CD4-positive, alpha-beta T cell (primary cell): ENCODE measurements around the gene CES5A. TPM values are rescaled to one million over a fixed set of nuclear protein-coding genes. Genes with fewer than 3 reads are reported as not detected.

Source experiments
- ATAC-seq: fragments of 200-7000 bp; cut with Tn5 transposase; one replicate; pipeline ENCODE4 v1.10.0; 2022; ENCODE audit warnings: mild to moderate bottlenecking; ENCODE audit not compliant: poor library complexity
- CTCF ChIA-PET: fragments of 350-600 bp; sonication (Branson Sonifier 250); formaldehyde crosslinking; loops from one replicate; lab custom pipeline; 2021; ENCODE audit warnings: antibody characterized with exemption, inconsistent platforms; lab: Charles Lee
- POLR2A ChIA-PET: fragments of 350-600 bp; sonication (Branson Sonifier 250); formaldehyde crosslinking; loops from one replicate; lab custom pipeline; 2021; ENCODE audit warnings: antibody characterized with exemption, inconsistent platforms; lab: Charles Lee
- DNase-seq, 14 experiments: peaks; one replicate each; pipeline ENCODE4 v3.0.0-alpha.2; 2013 to 2020; ENCODE audit warnings: mixed read lengths in 2 of 14
- H3K27ac ChIP-seq, 2 donors: one replicate each; pipeline versions ENCODE4 v1.5.1 to v1.7.0; 2013; ENCODE audit warnings: low read length in 2 of 2, low read depth in 1 of 2, mild to moderate bottlenecking in 1 of 2
- H3K27me3 ChIP-seq, 2 experiments: 1 replicate in 1 of 2; 2 replicates in 1 of 2; pipeline versions ENCODE4 v1.6.1 to v1.7.0; 2013; ENCODE audit warnings: low read length in 2 of 2, control low read depth in 1 of 2, mild to moderate bottlenecking in 1 of 2, moderate library complexity in 1 of 2; ENCODE audit not compliant: insufficient read depth in 2 of 2, control insufficient read depth in 1 of 2
- H3K36me3 ChIP-seq: one replicate; pipeline ENCODE4 v1.6.1; 2013; ENCODE audit warnings: low read length, control low read depth; ENCODE audit not compliant: insufficient read depth
- H3K4me1 ChIP-seq: one replicate; pipeline ENCODE4 v1.6.1; 2013; ENCODE audit warnings: low read length, control low read depth; ENCODE audit not compliant: insufficient read depth
- H3K4me3 ChIP-seq: one replicate; pipeline ENCODE4 v1.5.1; 2013; ENCODE audit warnings: mild to moderate bottlenecking, low read length, moderate library complexity
- H3K9me3 ChIP-seq, 2 experiments: 1 replicate in 1 of 2; 2 replicates in 1 of 2; pipeline versions ENCODE4 v1.6.1 to v1.7.0; 2013; ENCODE audit warnings: low read length in 2 of 2, mild to moderate bottlenecking in 2 of 2, control low read depth in 1 of 2, moderate library complexity in 1 of 2; ENCODE audit not compliant: control insufficient read depth in 1 of 2, insufficient read depth in 1 of 2
- H3K27ac Mint-ChIP-seq: one replicate; pipeline ENCODE4 v1.8.0; 2020; ENCODE audit warnings: mixed read lengths
- H3K27me3 Mint-ChIP-seq: one replicate; pipeline ENCODE4 v1.8.0; 2021; ENCODE audit warnings: mixed read lengths
- H3K36me3 Mint-ChIP-seq: one replicate; pipeline ENCODE4 v1.8.0; 2021; ENCODE audit warnings: low read depth, mixed read lengths
- H3K4me1 Mint-ChIP-seq: one replicate; pipeline ENCODE4 v1.8.0; 2021; ENCODE audit warnings: low read depth, mixed read lengths
- H3K4me3 Mint-ChIP-seq: one replicate; pipeline ENCODE4 v1.8.0; 2020; ENCODE audit warnings: mild to moderate bottlenecking, mixed read lengths
- H3K9me3 Mint-ChIP-seq: one replicate; pipeline ENCODE4 v1.8.0; 2020; ENCODE audit warnings: mixed read lengths
- CTCF ChIP-seq: fragments of 200-600 bp; IDR thresholded peaks from one replicate; pipeline ENCODE4 v1.8.0; 2022; ENCODE audit warnings: antibody characterized with exemption, mild to moderate bottlenecking
- intact Hi-C, 2 experiments: fragments of 100-400 bp; cut with DNase I in 1 of 2; cut with micrococcal nuclease in 1 of 2; formaldehyde crosslinking; loops; one replicate each; pipeline versions ENCODE4 v1.15.1 to v1.9.0; 2023 to 2025; cut with DNase I, micrococcal nuclease
- total RNA-seq, 174 experiments: library from RNA in 2 of 174; stranded (reverse) in 2 of 174; gene quantifications; one replicate each; pipeline ENCODE4 v1.2.3 and lab custom pipeline; 2021 to 2026

Gene CES5A
- total RNA-seq, 2 experiments from 2014 or later, result not detected

GRCh38 chr16:55889518-55889917, 14.3 kb upstream of the CES5A start:
- Histone ChIP-seq H3K36me3 (no peaks in the 10 kb centered on the region), H3K27me3 (peaks cover 0 to 5% of the 10 kb centered on the region in 2 experiments), H3K4me1 (no peaks in the 10 kb centered on the region), H3K4me3 (no peak overlapping the region), H3K27ac (no peak overlapping the region), H3K9me3 (peaks cover 3 to 13% of the 10 kb centered on the region in 2 experiments)
- H3K27me3 Mint-ChIP-seq, result peaks cover 14% of the 10 kb centered on the region
- no peak for DNase-seq
- H3K4me1 Mint-ChIP-seq, result no peaks in the 10 kb centered on the region
- ATAC-seq, result no peak
- intact Hi-C loops, result no loop called here
- POLR2A ChIA-PET, result no interaction called here
- H3K36me3 Mint-ChIP-seq, result no peaks in the 10 kb centered on the region
- no peak overlapping the region for H3K27ac Mint-ChIP-seq
- peaks cover 17% of the 10 kb centered on the region for H3K9me3 Mint-ChIP-seq
- CTCF ChIA-PET, result no interaction called here
- H3K4me3 Mint-ChIP-seq, result no peak overlapping the region
- no peak for TF ChIP-seq CTCF

GRCh38 chr16:55888546-55888945, 13.4 kb upstream of the CES5A start:
- H3K27me3 ChIP-seq, result peaks cover 0 to 5% of the 10 kb centered on the region in 2 experiments
- no peaks in the 10 kb centered on the region for H3K36me3 Mint-ChIP-seq
- no peak for DNase-seq
- ChIA-PET POLR2A (no interaction called here), CTCF (no interaction called here)
- ATAC-seq, result no peak
- TF ChIP-seq CTCF, result no peak
- H3K4me3 Mint-ChIP-seq, result no peak overlapping the region
- H3K27ac ChIP-seq, result no peak overlapping the region
- H3K4me3 ChIP-seq, result no peak overlapping the region
- H3K27me3 Mint-ChIP-seq, result peaks cover 14% of the 10 kb centered on the region
- no peaks in the 10 kb centered on the region for H3K4me1 ChIP-seq
- intact Hi-C loops, result no loop called here
- H3K9me3 Mint-ChIP-seq, result peaks cover 17% of the 10 kb centered on the region
- H3K27ac Mint-ChIP-seq, result no peak overlapping the region
- H3K36me3 ChIP-seq, result no peaks in the 10 kb centered on the region
- H3K9me3 ChIP-seq, result peaks cover 0 to 13% of the 10 kb centered on the region in 2 experiments
- H3K4me1 Mint-ChIP-seq, result no peaks in the 10 kb centered on the region

- Mint-ChIP-seq H3K36me3 (no peaks in the 10 kb centered on the region), H3K4me3 (no peak overlapping the region), H3K4me1 (no peaks in the 10 kb centered on the region), H3K9me3 (peaks cover 3% of the 10 kb centered on the region), H3K27ac (no peak overlapping the region), H3K27me3 (peaks cover 14% of the 10 kb centered on the region)
- DNase-seq (no peak), ATAC-seq (no peak)
- no peak for TF ChIP-seq CTCF
- Histone ChIP-seq H3K36me3 (no peaks in the 10 kb centered on the region), H3K27me3 (no peaks in the 10 kb centered on the region), H3K4me1 (no peaks in the 10 kb centered on the region), H3K4me3 (no peak overlapping the region), H3K27ac (no peak overlapping the region), H3K9me3 (peaks cover 0 to 7% of the 10 kb centered on the region in 2 experiments)
- ChIA-PET POLR2A (no interaction called here), CTCF (no interaction called here)
- intact Hi-C loops, result no loop called here
Measured at GRCh38 chr16:55876854-55877253, 1.7 kb upstream of the CES5A start.
